ENCODE results near the gene KCNQ1.
A peak's percentile ranks its signal among the peaks of the same experiment; 100 is the strongest.

KCNQ1 gene

DNA sequence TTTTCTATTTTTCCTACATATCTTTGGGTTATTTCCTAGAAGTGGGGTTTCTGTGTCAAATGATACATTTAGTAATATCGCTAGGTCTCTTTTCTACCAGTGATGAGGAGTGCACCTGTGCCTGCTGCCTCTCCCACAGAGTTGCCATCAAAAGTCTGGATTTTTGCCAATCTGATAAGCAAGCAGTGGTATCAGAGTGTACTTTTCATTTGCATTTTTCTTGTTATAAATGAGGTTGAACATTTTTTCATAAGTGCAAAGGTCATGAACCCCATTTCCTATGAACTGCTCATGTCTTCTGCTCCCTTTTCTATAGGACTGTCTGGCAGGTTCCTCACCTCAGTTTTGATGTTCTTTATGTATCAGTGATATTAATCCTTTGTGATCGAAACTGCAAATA is 2.2 kb upstream of the KCNQ1 start:
- H4K91ac ChIP-seq (ENCODE audit: low read length), result no peak overlapping the region
- DNase-seq, result no peak
- H2BK120ac ChIP-seq (ENCODE audit: low read depth, low read length), result no peak overlapping the region
- no peak overlapping the region for H2BK15ac ChIP-seq (ENCODE audit: low read depth, poor library complexity, severe bottlenecking)
- no peak overlapping the region for H3K27ac ChIP-seq (ENCODE audit: low read length, poor library complexity, severe bottlenecking)
- no peak overlapping the region for H3K4me3 ChIP-seq (ENCODE audit: insufficient read depth in 1 of 2, low read depth in 1 of 2, low read length in 2 of 2)
- peaks cover 3% of the 10 kb centered on the region for H3K9me3 ChIP-seq (ENCODE audit: control insufficient read depth, low read length)
- H3K18ac ChIP-seq (ENCODE audit: low read depth in 1 of 2, low read length in 2 of 2), result no peak overlapping the region
- H3K36me3 ChIP-seq (ENCODE audit: control insufficient read depth in 1 of 2, insufficient read depth in 2 of 2, low read depth in 1 of 2, low read length in 2 of 2), result no peaks in the 10 kb centered on the region
- H3K14ac ChIP-seq (ENCODE audit: low read length in 2 of 2), result no peak overlapping the region
- H3K4me2 ChIP-seq (ENCODE audit: low read length, poor library complexity, severe bottlenecking), result no peak overlapping the region
- no peak overlapping the region for H2AK5ac ChIP-seq (ENCODE audit: low read length, severe bottlenecking)
- WGBS, result 100% methylated on average over 1 of the region's 2 CpGs
- no peak overlapping the region for H3K23ac ChIP-seq (ENCODE audit: low read length in 2 of 2)
- H2BK12ac ChIP-seq (ENCODE audit: low read length in 2 of 2), result no peak overlapping the region
- H2AFZ ChIP-seq (ENCODE audit: low read depth, low read length), result no peak overlapping the region
- H3K4ac ChIP-seq (ENCODE audit: low read depth in 1 of 2, low read length in 2 of 2), result no peak overlapping the region
- peaks cover 9% of the 10 kb centered on the region for H3K4me1 ChIP-seq (ENCODE audit: control insufficient read depth, insufficient read depth, low read depth, low read length)
- H3K27me3 ChIP-seq (ENCODE audit: control insufficient read depth in 1 of 2, insufficient read depth in 1 of 2, low read length in 2 of 2), result peaks cover 62 to 82% of the 10 kb centered on the region in 2 experiments
- H4K8ac ChIP-seq (ENCODE audit: low read length), result no peak overlapping the region
- no peak overlapping the region for H2BK5ac ChIP-seq (ENCODE audit: low read depth, low read length, poor library complexity, severe bottlenecking)
- H3K9ac ChIP-seq (ENCODE audit: low read length), result no peak overlapping the region
- H3K79me1 ChIP-seq (replicated peaks; ENCODE audit: low read length, poor library complexity, severe bottlenecking), result no peaks in the 10 kb centered on the region

DNA sequence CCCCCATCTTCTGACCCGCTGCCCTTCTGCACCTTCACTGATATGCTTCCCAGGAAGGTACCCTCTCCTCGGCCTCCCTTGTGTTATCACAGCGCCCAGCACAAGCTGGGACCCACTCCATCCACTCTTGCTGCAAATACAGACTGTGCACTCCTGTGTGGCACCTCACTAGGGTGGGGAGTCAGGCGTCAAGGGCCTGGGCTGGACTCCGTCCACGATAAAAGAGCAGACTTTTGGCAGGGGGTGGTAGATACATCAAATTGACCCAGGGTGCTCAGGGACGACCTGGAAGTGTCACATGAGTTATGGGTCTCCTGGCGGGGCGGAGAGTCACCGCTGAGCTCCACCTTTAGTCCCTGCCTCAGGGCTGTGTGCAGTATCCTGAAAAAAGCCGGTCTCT is 1.4 kb upstream of the KCNQ1 start:
- Histone ChIP-seq H2AFZ (ENCODE audit: low read depth, low read length) (no peak overlapping the region), H3K9ac (ENCODE audit: low read length) (no peak overlapping the region), H3K9me3 (ENCODE audit: control insufficient read depth, low read length) (peaks cover 3% of the 10 kb centered on the region), H3K4ac (ENCODE audit: low read depth in 1 of 2, low read length in 2 of 2) (no peak overlapping the region), H2AK5ac (ENCODE audit: low read length, severe bottlenecking) (no peak overlapping the region), H3K27ac (ENCODE audit: low read length, poor library complexity, severe bottlenecking) (no peak overlapping the region), H3K14ac (ENCODE audit: low read length in 2 of 2) (no peak overlapping the region), H3K36me3 (ENCODE audit: control insufficient read depth in 1 of 2, insufficient read depth in 2 of 2, low read depth in 1 of 2, low read length in 2 of 2) (no peaks in the 10 kb centered on the region), H2BK120ac (ENCODE audit: low read depth, low read length) (no peak overlapping the region), H3K4me1 (ENCODE audit: control insufficient read depth, insufficient read depth, low read depth, low read length) (peaks cover 9% of the 10 kb centered on the region), H4K8ac (ENCODE audit: low read length) (no peak overlapping the region), H3K18ac (ENCODE audit: low read depth in 1 of 2, low read length in 2 of 2) (no peak overlapping the region), H3K4me2 (ENCODE audit: low read length, poor library complexity, severe bottlenecking) (no peak overlapping the region), H3K4me3 (ENCODE audit: insufficient read depth in 1 of 2, low read depth in 1 of 2, low read length in 2 of 2) (no peak overlapping the region), H3K23ac (ENCODE audit: low read length in 2 of 2) (no peak overlapping the region), H2BK5ac (ENCODE audit: low read depth, low read length, poor library complexity, severe bottlenecking) (no peak overlapping the region), H3K79me1 (replicated peaks; ENCODE audit: low read length, poor library complexity, severe bottlenecking) (no peaks in the 10 kb centered on the region), H2BK15ac (ENCODE audit: low read depth, poor library complexity, severe bottlenecking) (no peak overlapping the region), H4K91ac (ENCODE audit: low read length) (no peak overlapping the region), H2BK12ac (ENCODE audit: low read length in 2 of 2) (no peak overlapping the region), H3K27me3 (ENCODE audit: control insufficient read depth in 1 of 2, insufficient read depth in 1 of 2, low read length in 2 of 2) (peaks cover 69 to 81% of the 10 kb centered on the region in 2 experiments)
- WGBS, result 65% methylated on average over 10 of the region's 11 CpGs
- no peak for DNase-seq

DNA sequence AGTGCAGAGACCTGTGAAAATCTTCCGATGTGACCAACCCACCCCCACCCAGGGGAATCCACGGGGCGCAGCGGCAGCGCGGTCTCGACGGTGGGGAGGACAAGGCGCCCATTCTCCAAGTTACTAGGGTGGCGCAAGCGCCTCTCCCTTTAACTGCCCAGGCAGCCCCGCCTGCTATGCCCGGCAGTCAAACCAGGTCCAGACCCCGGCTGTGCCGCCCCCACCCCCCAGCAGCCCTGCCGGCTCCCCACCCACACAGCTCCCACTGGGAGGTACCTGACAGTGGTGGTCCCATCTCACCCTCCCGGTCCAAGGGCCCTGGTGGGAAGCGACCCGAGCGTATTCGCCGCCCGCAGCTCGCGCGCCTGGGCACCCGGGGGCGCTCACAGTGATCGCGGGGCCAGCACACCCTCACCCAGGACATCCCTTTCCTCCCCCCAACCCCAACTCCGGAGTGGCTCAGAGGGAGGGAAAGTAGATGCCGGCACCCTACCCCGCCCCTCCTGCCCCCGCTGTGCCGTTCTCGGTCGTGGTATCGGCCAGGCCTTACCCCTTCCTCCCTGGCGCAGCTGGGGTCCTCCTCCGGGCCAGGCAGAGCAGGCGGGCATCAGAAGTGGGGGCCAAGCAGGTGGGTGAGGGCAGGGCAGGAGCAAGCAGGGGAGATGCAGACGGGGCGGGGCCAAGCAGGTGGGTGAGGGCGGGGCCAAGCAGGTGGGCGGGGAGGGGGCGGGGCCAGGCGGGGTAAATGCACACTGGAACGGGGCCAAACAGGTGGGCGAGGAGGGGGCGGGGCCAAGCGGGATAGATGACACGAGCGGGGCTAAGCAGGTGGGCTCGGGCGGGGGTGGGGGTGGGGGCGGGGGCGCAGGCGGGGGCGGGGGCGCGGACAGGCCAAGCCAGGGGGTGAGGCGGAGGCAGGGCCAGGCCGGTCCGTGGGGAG is 657 bp upstream of the KCNQ1 start, which contains the start of gene TRPM5:
Gene TRPM5, minus strand, starts transcription at position 634 of the 940 bp plus-strand sequence. CDS start 21,478 bp downstream, outside the sequence.
- peaks cover 9% of the 10 kb centered on the region for H3K4me1 ChIP-seq (ENCODE audit: control insufficient read depth, insufficient read depth, low read depth, low read length)
- H3K4ac ChIP-seq (ENCODE audit: low read depth in 1 of 2, low read length in 2 of 2), result no peak within 1 kb of the TSS
- H3K4me2 ChIP-seq (ENCODE audit: low read length, poor library complexity, severe bottlenecking), result peak within 1 kb of the TSS; percentile 40
- H3K4me3 ChIP-seq (ENCODE audit: insufficient read depth in 1 of 2, low read depth in 1 of 2, low read length in 2 of 2), result no peak within 1 kb of the TSS
- no peak within 1 kb of the TSS for H4K8ac ChIP-seq (ENCODE audit: low read length)
- no peaks in the 10 kb centered on the region for H3K79me1 ChIP-seq (replicated peaks; ENCODE audit: low read length, poor library complexity, severe bottlenecking)
- no peak within 1 kb of the TSS for H2AK5ac ChIP-seq (ENCODE audit: low read length, severe bottlenecking)
- no peak within 1 kb of the TSS for H2BK120ac ChIP-seq (ENCODE audit: low read depth, low read length)
- WGBS, result 29% methylated on average over 36 of the region's 64 CpGs
- peaks cover 3% of the 10 kb centered on the region for H3K9me3 ChIP-seq (ENCODE audit: control insufficient read depth, low read length)
- H2AFZ ChIP-seq (ENCODE audit: low read depth, low read length), result no peak within 1 kb of the TSS
- H3K9ac ChIP-seq (ENCODE audit: low read length), result no peak within 1 kb of the TSS
- H4K91ac ChIP-seq (ENCODE audit: low read length), result no peak within 1 kb of the TSS
- H2BK15ac ChIP-seq (ENCODE audit: low read depth, poor library complexity, severe bottlenecking), result no peak within 1 kb of the TSS
- H3K27me3 ChIP-seq (ENCODE audit: control insufficient read depth in 1 of 2, insufficient read depth in 1 of 2, low read length in 2 of 2), result peaks cover 76 to 79% of the 10 kb centered on the region in 2 experiments
- no peak within 1 kb of the TSS for H3K18ac ChIP-seq (ENCODE audit: low read depth in 1 of 2, low read length in 2 of 2)
- no peaks in the 10 kb centered on the region for H3K36me3 ChIP-seq (ENCODE audit: control insufficient read depth in 1 of 2, insufficient read depth in 2 of 2, low read depth in 1 of 2, low read length in 2 of 2)
- no peak within 1 kb of the TSS for H2BK5ac ChIP-seq (ENCODE audit: low read depth, low read length, poor library complexity, severe bottlenecking)
- DNase-seq, result no peak
- no peak within 1 kb of the TSS for H3K14ac ChIP-seq (ENCODE audit: low read length in 2 of 2)
- no peak within 1 kb of the TSS for H3K27ac ChIP-seq (ENCODE audit: low read length, poor library complexity, severe bottlenecking)
- no peak within 1 kb of the TSS for H3K23ac ChIP-seq (ENCODE audit: low read length in 2 of 2)
- no peak within 1 kb of the TSS for H2BK12ac ChIP-seq (ENCODE audit: low read length in 2 of 2)

DNA sequence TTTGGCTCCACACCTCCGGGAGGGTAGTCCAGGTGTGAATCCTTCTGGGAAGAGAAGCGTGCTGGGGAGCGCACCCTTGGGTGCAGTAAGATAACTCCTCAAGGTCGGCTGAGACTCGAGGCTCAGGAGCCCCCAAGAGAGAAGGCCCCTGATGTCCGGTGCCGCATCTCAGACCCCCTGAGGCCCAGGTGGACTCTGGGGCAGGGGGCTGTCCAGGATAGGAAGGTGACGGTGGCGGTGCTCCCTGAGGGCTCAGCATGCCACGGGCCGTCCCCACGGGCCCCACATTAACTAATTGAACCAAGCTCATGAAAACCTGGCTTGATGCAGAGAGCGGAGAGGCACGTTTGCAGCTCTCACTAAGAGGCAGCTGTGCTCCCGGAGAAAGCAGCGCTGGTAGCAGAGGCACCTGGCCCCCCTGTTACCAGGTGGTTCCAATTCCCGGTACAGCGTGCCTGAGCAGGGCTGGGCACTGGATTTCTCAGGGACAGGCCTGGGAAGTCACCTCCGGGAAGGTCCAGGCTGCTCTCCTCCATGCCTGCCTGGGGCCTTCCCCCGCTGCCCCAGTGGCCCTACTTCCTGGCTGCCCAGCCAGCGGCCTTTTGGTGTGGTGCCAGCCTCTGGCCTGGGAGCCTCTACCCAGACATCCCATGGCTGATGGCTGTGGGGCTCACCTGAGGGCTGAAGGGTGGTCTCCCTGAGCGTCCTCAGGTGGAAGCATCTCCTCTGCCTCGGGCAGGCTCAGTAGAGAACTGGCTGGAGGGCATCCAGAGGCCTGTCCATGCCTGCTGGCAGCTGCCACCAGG is 1.1 kb downstream of the KCNQ1 start:
- no peak overlapping the region for H3K9ac ChIP-seq (ENCODE audit: low read length)
- no peak overlapping the region for H4K8ac ChIP-seq (ENCODE audit: low read length)
- H3K36me3 ChIP-seq (ENCODE audit: control insufficient read depth in 1 of 2, insufficient read depth in 2 of 2, low read depth in 1 of 2, low read length in 2 of 2), result no peaks in the 10 kb centered on the region
- H3K14ac ChIP-seq (ENCODE audit: low read length in 2 of 2), result no peak overlapping the region
- no peak overlapping the region for H3K4me2 ChIP-seq (ENCODE audit: low read length, poor library complexity, severe bottlenecking)
- H3K27ac ChIP-seq (ENCODE audit: low read length, poor library complexity, severe bottlenecking), result no peak overlapping the region
- no peak overlapping the region for H2AFZ ChIP-seq (ENCODE audit: low read depth, low read length)
- H2BK15ac ChIP-seq (ENCODE audit: low read depth, poor library complexity, severe bottlenecking), result no peak overlapping the region
- H3K4ac ChIP-seq (ENCODE audit: low read depth in 1 of 2, low read length in 2 of 2), result no peak overlapping the region
- peaks cover 77 to 78% of the 10 kb centered on the region in 2 experiments for H3K27me3 ChIP-seq (ENCODE audit: control insufficient read depth in 1 of 2, insufficient read depth in 1 of 2, low read length in 2 of 2)
- DNase-seq, result no peak
- H2BK12ac ChIP-seq (ENCODE audit: low read length in 2 of 2), result no peak overlapping the region
- H3K4me1 ChIP-seq (ENCODE audit: control insufficient read depth, insufficient read depth, low read depth, low read length), result peaks cover 9% of the 10 kb centered on the region
- no peak overlapping the region for H2AK5ac ChIP-seq (ENCODE audit: low read length, severe bottlenecking)
- no peak overlapping the region for H4K91ac ChIP-seq (ENCODE audit: low read length)
- no peak overlapping the region for H2BK5ac ChIP-seq (ENCODE audit: low read depth, low read length, poor library complexity, severe bottlenecking)
- H2BK120ac ChIP-seq (ENCODE audit: low read depth, low read length), result no peak overlapping the region
- H3K18ac ChIP-seq (ENCODE audit: low read depth in 1 of 2, low read length in 2 of 2), result no peak overlapping the region
- H3K79me1 ChIP-seq (replicated peaks; ENCODE audit: low read length, poor library complexity, severe bottlenecking), result no peaks in the 10 kb centered on the region
- H3K23ac ChIP-seq (ENCODE audit: low read length in 2 of 2), result no peak overlapping the region
- H3K9me3 ChIP-seq (ENCODE audit: control insufficient read depth, low read length), result no peaks in the 10 kb centered on the region
- H3K4me3 ChIP-seq (ENCODE audit: insufficient read depth in 1 of 2, low read depth in 1 of 2, low read length in 2 of 2), result no peak overlapping the region
- WGBS, result 61% methylated on average over 23 of the region's 23 CpGs

Data from mesenchymal stem cell (in vitro differentiated cells and primary cell).